ENCODE measurements around the gene GABRP.

Gene GABRP

DNA sequence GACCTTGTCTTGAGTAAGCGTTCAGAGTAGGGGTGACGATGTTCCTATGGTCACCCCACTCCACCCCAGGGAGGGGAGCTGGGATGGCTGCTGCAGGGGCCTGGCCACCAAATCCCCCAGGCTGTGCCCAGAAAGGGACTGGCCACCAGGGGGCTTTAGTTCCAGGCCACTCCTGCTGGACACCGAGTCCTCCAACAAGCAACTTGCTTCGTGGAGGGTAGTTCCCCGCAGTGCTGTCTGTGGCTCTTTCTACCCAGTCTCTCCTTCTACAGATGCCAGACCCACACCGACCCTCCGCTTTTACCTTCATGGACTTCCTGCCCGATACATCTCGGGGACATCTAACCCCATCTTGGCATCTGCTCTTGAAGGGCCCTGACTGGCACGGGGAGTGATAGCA is 35.7 kb upstream of the GABRP start:
- H3K4me3 ChIP-seq (replicated peaks; ENCODE audit: low read depth, low read length): no peak overlapping the region
- TF ChIP-seq, protein P1, sequence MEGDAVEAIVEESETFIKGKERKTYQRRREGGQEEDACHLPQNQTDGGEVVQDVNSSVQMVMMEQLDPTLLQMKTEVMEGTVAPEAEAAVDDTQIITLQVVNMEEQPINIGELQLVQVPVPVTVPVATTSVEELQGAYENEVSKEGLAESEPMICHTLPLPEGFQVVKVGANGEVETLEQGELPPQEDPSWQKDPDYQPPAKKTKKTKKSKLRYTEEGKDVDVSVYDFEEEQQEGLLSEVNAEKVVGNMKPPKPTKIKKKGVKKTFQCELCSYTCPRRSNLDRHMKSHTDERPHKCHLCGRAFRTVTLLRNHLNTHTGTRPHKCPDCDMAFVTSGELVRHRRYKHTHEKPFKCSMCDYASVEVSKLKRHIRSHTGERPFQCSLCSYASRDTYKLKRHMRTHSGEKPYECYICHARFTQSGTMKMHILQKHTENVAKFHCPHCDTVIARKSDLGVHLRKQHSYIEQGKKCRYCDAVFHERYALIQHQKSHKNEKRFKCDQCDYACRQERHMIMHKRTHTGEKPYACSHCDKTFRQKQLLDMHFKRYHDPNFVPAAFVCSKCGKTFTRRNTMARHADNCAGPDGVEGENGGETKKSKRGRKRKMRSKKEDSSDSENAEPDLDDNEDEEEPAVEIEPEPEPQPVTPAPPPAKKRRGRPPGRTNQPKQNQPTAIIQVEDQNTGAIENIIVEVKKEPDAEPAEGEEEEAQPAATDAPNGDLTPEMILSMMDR (IDR thresholded peaks at IDR 0.05; ENCODE audit: low read length, missing control alignments): peak; percentile 45
- DNase-seq (ENCODE audit: low read depth): peak; percentile 21

DNA sequence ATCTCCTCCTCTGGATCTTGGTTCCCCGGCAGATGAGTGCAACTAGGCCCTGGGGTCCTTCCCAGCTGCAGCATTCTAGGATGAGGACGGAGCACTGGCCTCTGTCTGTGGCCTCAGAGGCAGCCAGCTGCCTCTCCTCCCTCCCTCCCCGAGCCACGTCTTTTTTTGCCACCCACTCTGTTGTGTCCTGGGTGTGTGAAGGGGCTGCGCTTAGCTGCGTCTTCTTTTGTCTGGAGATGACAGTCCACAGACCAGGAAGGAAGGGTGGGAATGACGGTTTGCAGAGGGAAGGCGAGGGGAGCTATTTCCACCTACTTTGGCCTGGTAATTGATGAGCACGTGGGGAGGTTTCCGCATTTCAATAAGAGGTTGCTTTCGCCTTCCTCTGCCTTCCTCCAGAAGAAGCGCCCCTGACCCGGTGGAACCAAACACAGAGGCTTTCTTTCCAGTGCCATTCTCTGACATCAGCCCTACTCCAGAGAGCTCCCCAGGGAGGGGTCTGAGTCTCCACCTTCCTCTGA is 34.5 kb upstream of the GABRP start:
- H3K4me3 ChIP-seq (replicated peaks; ENCODE audit: low read depth, low read length): no peak overlapping the region
- TF ChIP-seq, protein P1 (IDR thresholded peaks at IDR 0.05; ENCODE audit: low read length, missing control alignments): no peak
- no peak for DNase-seq (ENCODE audit: low read depth)

DNA sequence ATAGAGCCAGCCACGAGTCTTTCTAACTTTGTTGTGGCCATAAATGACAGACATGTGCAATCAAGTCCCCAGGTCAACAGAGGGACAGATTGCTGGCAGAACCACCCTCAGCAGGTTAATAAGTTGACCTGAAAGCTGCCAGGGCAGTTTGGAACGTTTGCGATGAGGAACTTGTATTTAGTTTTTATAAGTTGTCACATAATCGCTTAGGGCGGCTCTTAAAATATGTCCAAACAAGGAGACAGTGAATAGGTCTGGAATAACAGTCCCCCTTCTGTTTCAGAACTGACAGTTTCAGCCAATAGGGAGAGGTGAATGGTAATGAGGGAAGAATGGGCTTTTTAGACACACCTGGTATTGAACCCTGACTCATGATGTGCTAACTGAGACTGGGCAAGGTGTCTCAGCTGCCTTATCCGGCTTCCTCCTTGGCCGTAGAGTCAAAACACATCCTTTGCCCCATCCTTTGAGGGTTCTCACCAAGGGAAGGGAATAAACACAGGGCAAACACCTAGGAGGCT is 33.6 kb upstream of the GABRP start:
- no peak for DNase-seq (ENCODE audit: low read depth)
- H3K4me3 ChIP-seq (replicated peaks; ENCODE audit: low read depth, low read length): no peak overlapping the region
- TF ChIP-seq, protein P1 (IDR thresholded peaks at IDR 0.05; ENCODE audit: low read length, missing control alignments): no peak

DNA sequence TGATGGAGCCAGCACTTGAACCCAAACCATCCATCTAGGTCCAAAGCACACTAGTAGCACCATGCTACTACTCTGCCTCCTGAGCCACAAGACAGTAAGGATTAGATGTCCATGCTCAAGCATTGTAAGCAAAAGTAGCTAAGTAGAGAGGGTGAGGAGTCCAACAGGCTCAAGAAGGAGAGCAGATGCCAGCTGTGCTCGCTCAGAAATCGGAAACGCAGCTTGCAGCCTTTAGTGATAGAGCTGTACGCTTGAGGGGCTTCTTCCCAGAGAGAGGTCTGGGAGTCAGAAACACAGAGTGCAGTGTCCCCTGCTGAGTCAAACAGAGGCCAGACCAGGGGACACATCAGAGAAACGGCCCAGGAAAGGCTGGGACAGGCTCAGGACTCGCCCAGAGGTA is 32.7 kb upstream of the GABRP start:
- H3K4me3 ChIP-seq (replicated peaks; ENCODE audit: low read depth, low read length): no peak overlapping the region
- TF ChIP-seq, protein P1 (IDR thresholded peaks at IDR 0.05; ENCODE audit: low read length, missing control alignments): no peak
- no peak for DNase-seq (ENCODE audit: low read depth)

DNA sequence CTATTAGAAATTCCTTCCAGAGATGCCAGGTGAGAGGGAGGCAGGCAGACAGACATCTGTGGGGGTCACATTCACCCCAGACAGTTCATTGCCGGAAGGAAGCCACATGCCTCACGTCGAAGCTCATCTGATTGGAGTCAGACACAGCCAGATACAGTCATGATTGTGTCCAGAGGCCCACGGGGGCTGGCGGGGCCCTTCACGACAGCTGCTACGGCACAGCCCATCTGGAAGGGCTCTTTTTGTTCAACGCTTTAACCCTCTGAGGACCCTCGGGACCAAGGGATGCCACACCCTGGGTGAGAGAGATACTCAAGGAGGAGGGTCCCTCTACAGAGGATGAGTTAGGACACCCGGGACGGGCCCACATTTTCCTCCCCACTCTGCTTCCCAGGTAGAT is 31.9 kb upstream of the GABRP start:
- DNase-seq (ENCODE audit: low read depth): no peak
- no peak overlapping the region for H3K4me3 ChIP-seq (replicated peaks; ENCODE audit: low read depth, low read length)
- TF ChIP-seq, protein P1 (IDR thresholded peaks at IDR 0.05; ENCODE audit: low read length, missing control alignments): no peak

DNA sequence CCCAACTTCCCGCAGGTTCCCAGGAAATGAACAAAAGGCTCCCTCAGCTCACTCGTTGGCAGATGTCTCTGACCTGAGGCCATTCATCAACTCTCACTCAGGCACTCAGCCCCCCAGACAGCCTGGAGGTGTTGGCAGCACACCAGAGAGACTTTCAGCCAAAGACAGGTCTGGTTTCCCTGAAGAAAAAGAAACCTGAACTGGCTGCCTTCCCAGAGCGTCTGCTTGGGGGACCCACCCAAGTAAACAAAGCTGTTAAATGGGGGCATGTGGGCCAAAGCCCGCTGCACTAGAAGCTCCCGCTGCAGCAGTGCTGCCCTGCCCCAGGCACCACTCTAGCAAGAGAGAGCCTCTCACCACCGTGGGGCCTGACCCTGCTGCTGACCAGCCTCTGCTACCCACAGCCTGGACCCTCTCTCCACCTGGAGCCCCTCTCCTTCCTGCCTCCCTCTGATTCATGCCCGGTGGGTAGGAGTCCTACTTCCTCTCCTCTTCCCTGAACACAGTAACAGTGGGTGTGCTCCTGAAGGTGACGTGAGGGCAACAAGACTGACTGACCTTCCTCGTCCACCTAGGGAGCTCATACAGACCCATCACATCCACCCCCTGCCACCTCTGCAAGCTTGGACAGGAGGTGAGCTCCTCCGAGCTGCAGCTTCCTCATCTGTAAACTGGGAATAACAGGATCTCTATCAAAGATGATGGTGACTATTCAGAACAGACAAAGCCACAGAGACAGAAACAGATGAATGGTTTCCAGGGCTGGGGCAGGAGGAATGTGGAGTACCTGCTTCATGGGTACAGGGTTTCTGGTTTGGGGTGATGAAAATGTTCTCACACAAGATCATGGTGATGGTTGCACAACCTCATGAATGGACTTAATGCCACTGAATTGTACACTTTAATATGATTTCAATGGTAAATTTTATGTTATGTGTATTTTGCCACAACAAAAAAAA is 31.0 kb upstream of the GABRP start:
- no peak for DNase-seq (ENCODE audit: low read depth)
- no peak overlapping the region for H3K4me3 ChIP-seq (replicated peaks; ENCODE audit: low read depth, low read length)
- TF ChIP-seq, protein P1 (IDR thresholded peaks at IDR 0.05; ENCODE audit: low read length, missing control alignments): no peak

Data from fibroblast of pulmonary artery (primary cell).